ACC112 (cell line): Measurements from ENCODE around the gene LRPAP1.
A peak's percentile ranks its signal among the peaks of the same experiment; 100 is the strongest.
"Not testable (repeated sequence)": the region's sequence is repeated elsewhere in the genome, so short reads cannot be mapped to it uniquely, and the experiment has no call there.

Source experiments
- H2AFZ ChIP-seq: fragments of 200-600 bp; sonication (generic); one replicate; pipeline ENCODE4 v1.6.0; 2017; ENCODE audit warnings: antibody characterized with exemption, low read length; ENCODE audit not compliant: unreplicated experiment
- H3K27ac ChIP-seq: fragments of 200-600 bp; sonication (generic); 2 replicates; pipeline ENCODE4 v1.5.1; 2014; ENCODE audit warnings: low read depth, mild to moderate bottlenecking, antibody characterized with exemption, low read length, moderate library complexity
- H3K27me3 ChIP-seq: fragments of 200-600 bp; sonication (generic); 2 replicates; pipeline ENCODE4 v1.6.1; 2014; ENCODE audit warnings: mild to moderate bottlenecking, antibody characterized with exemption, low read length, moderate library complexity, mixed read lengths; ENCODE audit not compliant: insufficient read depth
- H3K36me3 ChIP-seq: fragments of 200-600 bp; sonication (generic); 2 replicates; pipeline ENCODE4 v1.6.1; 2016; ENCODE audit warnings: mild to moderate bottlenecking, antibody characterized with exemption, low read length, moderate library complexity, mixed read lengths; ENCODE audit not compliant: insufficient read depth
- H3K4me1 ChIP-seq: fragments of 200-600 bp; sonication (generic); one replicate; pipeline ENCODE4 v1.6.1; 2016; ENCODE audit warnings: low read length, mixed read lengths; ENCODE audit not compliant: insufficient read depth, unreplicated experiment, control insufficient read depth
- H3K4me3 ChIP-seq: fragments of 200-600 bp; sonication (generic); 2 replicates; pipeline ENCODE4 v1.5.1; 2014; ENCODE audit warnings: mild to moderate bottlenecking, low read depth, low read length
- H3K79me2 ChIP-seq: fragments of 200-600 bp; sonication (generic); one replicate; pipeline ENCODE4 v1.6.0; 2016; ENCODE audit warnings: low read length; ENCODE audit not compliant: control insufficient read depth, unreplicated experiment, insufficient read depth

LRPAP1 gene

GRCh38 chr4:3464349-3464905 is 67.8 kb downstream of the LRPAP1 start:
- Histone ChIP-seq H3K27me3 (peaks cover 34% of the 10 kb centered on the region; the same call in 1 of the 2 replicates), H2AFZ (no peak overlapping the region), H3K79me2 (no peaks in the 10 kb centered on the region), H3K36me3 (no peaks in the 10 kb centered on the region), H3K27ac (no peak overlapping the region), H3K4me1 (no peaks in the 10 kb centered on the region), H3K4me3 (no peak overlapping the region)

DNA sequence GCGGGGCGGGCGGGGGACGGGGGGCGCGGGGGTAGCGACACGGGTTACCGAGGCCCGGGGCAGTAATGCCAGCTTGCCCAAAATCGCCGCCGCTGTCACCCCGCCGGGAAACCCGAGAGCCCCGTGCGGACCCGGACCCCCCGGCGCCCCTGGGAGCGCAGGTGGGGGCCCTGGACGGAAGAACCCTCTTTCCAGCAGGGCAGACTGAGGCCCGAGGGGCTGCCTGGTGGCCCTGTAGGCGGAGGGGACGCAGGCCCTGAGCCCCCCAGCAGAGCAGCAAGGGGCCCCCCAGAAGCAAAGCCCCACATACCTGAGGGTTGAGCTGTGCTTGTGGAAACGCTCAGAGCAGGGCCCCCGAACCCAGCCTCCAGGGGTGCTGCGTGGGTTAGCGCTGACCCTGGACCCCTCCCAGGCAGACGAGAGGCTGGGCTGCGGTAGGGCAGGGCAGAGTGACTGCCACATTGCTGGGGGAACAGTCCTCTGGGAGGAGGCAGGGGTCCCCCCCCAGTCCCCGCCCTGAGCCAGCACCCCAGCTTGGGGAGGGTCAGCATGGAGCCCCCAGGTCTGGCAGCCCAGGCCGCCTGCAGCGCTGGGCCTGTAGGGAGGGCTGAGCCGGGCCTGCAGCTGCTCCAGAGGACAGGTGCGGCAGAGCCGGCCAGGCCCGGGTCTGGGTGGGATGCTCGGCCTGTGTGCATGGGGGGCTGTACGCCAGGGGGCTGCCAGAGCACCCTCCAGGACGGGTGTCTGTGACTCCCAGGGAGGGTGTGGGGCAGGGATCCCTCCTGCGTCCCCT is 68.5 kb downstream of the LRPAP1 start:
- H3K79me2 ChIP-seq: no peaks in the 10 kb centered on the region
- no peak overlapping the region for H2AFZ ChIP-seq
- H3K4me3 ChIP-seq: no peak overlapping the region
- H3K36me3 ChIP-seq: no peaks in the 10 kb centered on the region
- H3K27me3 ChIP-seq: peaks cover 34% of the 10 kb centered on the region; the same call in 1 of the 2 replicates
- H3K27ac ChIP-seq: no peak overlapping the region
- no peaks in the 10 kb centered on the region for H3K4me1 ChIP-seq

GRCh38 chr4:3462790-3463415 is 69.3 kb downstream of the LRPAP1 start, which contains the start of gene DOK7:
DOK7 (plus strand) TSS chr4:3463306; CDS start chr4:3463376, 70 bp downstream.
- Histone ChIP-seq H3K36me3 (no peaks in the 10 kb centered on the region), H2AFZ (peak within 1 kb of the TSS; percentile 25), H3K4me1 (no peaks in the 10 kb centered on the region), H3K4me3 (peak within 1 kb of the TSS; percentile 68), H3K27ac (no peak within 1 kb of the TSS), H3K27me3 (peaks cover 41% of the 10 kb centered on the region; the same call in 1 of the 2 replicates), H3K79me2 (no peaks in the 10 kb centered on the region)

DNA sequence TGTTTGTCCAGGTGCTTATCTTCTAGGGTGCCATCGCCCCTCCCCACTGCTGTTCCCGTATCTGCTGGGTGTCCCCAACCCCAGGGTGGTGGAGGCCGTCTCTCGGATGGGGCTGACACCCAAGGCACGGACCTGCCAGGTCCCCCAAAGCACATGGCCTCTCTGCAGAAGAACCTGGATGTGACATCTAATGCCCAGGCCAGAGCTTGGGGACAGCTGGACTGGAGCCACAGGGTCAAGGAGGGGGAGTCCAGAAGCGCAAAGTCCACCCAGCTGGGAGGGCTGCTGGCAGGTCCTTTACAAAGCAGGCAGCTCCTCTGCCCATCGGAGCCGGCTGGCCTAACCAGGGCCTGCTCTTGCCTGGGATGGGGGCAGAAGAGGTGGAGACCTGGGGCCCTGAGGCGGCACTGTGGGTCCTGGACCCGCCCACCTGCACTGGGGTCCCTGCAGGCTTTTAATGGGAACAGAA is 69.9 kb downstream of the LRPAP1 start:
- Histone ChIP-seq H3K27ac (no peak overlapping the region), H3K4me1 (no peaks in the 10 kb centered on the region), H2AFZ (no peak overlapping the region), H3K36me3 (no peaks in the 10 kb centered on the region), H3K79me2 (no peaks in the 10 kb centered on the region), H3K27me3 (peaks cover 41% of the 10 kb centered on the region; the same call in 1 of the 2 replicates), H3K4me3 (no peak overlapping the region)

GRCh38 chr4:3461515-3462291 is 70.5 kb downstream of the LRPAP1 start:
- Histone ChIP-seq H3K27ac (no peak overlapping the region), H2AFZ (no peak overlapping the region), H3K4me1 (no peaks in the 10 kb centered on the region), H3K4me3 (no peak overlapping the region), H3K27me3 (peaks cover 41% of the 10 kb centered on the region; the same call in 1 of the 2 replicates), H3K79me2 (no peaks in the 10 kb centered on the region), H3K36me3 (no peaks in the 10 kb centered on the region)

- Histone ChIP-seq H3K4me3 (no peak overlapping the region), H3K27ac (no peak overlapping the region), H3K27me3 (peaks cover 41% of the 10 kb centered on the region; the same call in 1 of the 2 replicates)
These were observed 71.3 kb downstream of the LRPAP1 start for GRCh38 chr4:3460926-3461325.

DNA sequence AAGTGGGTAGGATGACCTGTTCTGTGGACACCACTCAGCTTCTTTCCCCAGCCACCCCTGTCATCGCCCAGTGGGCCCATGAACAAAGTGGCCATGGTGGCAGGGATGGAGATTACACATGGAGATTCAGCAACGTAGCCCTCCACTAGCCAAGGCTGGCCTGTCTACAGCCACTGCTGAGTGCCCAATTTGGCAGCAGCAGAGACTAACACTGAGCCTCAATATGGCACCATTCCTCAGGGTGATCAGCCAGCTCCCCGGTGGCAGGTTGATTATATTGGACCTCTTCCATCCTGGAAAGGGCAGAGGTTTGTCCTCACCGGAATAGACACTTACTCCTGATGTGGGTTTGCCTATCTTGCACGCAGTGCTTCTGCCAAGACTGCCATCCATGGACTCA is 73.1 kb downstream of the LRPAP1 start:
- H3K4me3 ChIP-seq, H2AFZ ChIP-seq, H3K27ac ChIP-seq, H3K36me3 ChIP-seq, H3K79me2 ChIP-seq, H3K4me1 ChIP-seq: not testable (repeated sequence)
- H3K27me3 ChIP-seq: peaks cover 35% of the 10 kb centered on the region; the same call in 1 of the 2 replicates

More at GRCh38 chr4:3460926-3461325, 71.3 kb downstream of the LRPAP1 start:
- H3K4me1 ChIP-seq: no peaks in the 10 kb centered on the region
- no peak overlapping the region for H2AFZ ChIP-seq
- H3K36me3 ChIP-seq: no peaks in the 10 kb centered on the region
- H3K79me2 ChIP-seq: no peaks in the 10 kb centered on the region

DNA sequence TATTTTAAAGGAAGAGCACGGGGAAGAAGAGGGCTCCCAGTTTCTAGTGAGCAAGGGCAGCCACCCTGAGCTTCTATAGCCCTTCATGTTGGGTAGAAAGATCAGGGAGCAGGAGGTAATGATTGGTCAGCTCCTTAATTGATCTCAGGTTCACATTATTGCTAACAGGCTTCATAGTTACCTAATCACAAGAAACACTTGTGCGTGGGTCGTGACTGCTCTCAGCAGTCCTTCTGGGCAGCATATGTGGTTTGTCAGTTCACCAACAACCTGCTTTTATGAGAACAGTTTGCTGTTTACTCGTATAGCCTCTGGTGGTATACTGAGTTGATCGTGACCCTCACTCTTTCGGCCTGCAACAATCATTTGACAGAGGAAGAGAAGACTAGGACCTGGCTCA is 73.9 kb downstream of the LRPAP1 start:
- Histone ChIP-seq H3K4me1 (no peaks in the 10 kb centered on the region), H2AFZ (no peak overlapping the region), H3K27me3 (peaks cover 27% of the 10 kb centered on the region; the same call in 1 of the 2 replicates), H3K4me3 (no peak overlapping the region), H3K36me3 (no peaks in the 10 kb centered on the region), H3K79me2 (no peaks in the 10 kb centered on the region), H3K27ac (no peak overlapping the region)

- Histone ChIP-seq H3K27me3 (peaks cover 11% of the 10 kb centered on the region; the same call in 1 of the 2 replicates), H3K4me1 (peaks cover 13% of the 10 kb centered on the region)
- not testable (repeated sequence) for H3K79me2 ChIP-seq, H2AFZ ChIP-seq, H3K36me3 ChIP-seq, H3K4me3 ChIP-seq, H3K27ac ChIP-seq
These were observed 76.6 kb downstream of the LRPAP1 start for GRCh38 chr4:3455596-3455995.
